ENCODE results near the gene CD7.

DNA sequence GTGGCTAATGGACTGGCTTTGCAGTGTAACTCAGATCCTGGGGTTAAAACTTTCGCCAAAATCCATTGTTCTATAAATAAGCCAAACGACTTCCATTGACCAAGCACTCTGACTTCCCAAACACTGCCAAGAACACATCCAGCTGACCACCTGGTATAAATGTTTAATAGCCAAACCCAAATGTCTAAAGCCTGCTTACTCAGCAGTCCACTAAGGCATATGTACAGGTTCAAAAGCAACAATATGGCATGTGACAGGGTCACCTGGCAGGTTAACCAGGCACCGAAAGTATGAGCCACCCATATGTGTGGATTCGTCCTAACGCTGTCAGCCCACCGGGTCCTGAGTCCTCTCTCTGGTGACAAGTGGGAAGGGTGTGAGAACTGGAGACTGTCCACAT lies 46.0 kb downstream of the CD7 start:
- TF ChIP-seq, protein P1, sequence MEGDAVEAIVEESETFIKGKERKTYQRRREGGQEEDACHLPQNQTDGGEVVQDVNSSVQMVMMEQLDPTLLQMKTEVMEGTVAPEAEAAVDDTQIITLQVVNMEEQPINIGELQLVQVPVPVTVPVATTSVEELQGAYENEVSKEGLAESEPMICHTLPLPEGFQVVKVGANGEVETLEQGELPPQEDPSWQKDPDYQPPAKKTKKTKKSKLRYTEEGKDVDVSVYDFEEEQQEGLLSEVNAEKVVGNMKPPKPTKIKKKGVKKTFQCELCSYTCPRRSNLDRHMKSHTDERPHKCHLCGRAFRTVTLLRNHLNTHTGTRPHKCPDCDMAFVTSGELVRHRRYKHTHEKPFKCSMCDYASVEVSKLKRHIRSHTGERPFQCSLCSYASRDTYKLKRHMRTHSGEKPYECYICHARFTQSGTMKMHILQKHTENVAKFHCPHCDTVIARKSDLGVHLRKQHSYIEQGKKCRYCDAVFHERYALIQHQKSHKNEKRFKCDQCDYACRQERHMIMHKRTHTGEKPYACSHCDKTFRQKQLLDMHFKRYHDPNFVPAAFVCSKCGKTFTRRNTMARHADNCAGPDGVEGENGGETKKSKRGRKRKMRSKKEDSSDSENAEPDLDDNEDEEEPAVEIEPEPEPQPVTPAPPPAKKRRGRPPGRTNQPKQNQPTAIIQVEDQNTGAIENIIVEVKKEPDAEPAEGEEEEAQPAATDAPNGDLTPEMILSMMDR (IDR thresholded peaks at IDR 0.05), result no peak
- no peak for TF ChIP-seq SIN3A (IDR thresholded peaks at IDR 0.05; ENCODE audit: borderline replicate concordance, insufficient read depth, low read depth, low read length)
- TF ChIP-seq POLR2AphosphoS5 (IDR thresholded peaks at IDR 0.05; ENCODE audit: low read depth, low read length), result no peak

Measured in Panc1 (cell line).